Tibial artery (tissue), 4 donors: ENCODE data around the gene GEMIN2.
"Not testable (repeated sequence)": the region's sequence is repeated elsewhere in the genome, so short reads cannot be mapped to it uniquely, and the experiment has no call there.

Source experiments
- DNase-seq, 2 donors: peaks; one replicate each; pipeline ENCODE4 v3.0.0-alpha.2; 2019
- H3K27ac ChIP-seq, 2 donors: fragments of 200-600 bp; sonication (generic) in 1 of 2; 1 replicate in 1 of 2; 2 replicates in 1 of 2; pipeline ENCODE4 v1.5.1; 2018 to 2019; ENCODE audit warnings: mild to moderate bottlenecking in 1 of 2
- H3K27me3 ChIP-seq, 2 donors: fragments of 200-600 bp; sonication (generic) in 1 of 2; one replicate each; pipeline versions ENCODE4 v1.5.1 to v1.6.0; 2016 to 2019
- H3K36me3 ChIP-seq, 3 donors: fragments of 200-600 bp; sonication (generic) in 2 of 3; one replicate each; pipeline ENCODE4 v1.5.1; 2016 to 2019; ENCODE audit warnings: mild to moderate bottlenecking in 2 of 3
- H3K4me1 ChIP-seq, 4 donors: fragments of 200-600 bp; sonication (generic) in 2 of 4; 1 replicate in 3 of 4; 2 replicates in 1 of 4; pipeline ENCODE4 v1.5.1; 2016 to 2019
- H3K4me3 ChIP-seq, 2 donors: fragments of 200-600 bp; sonication (generic) in 1 of 2; 1 replicate in 1 of 2; 2 replicates in 1 of 2; pipeline ENCODE4 v1.5.1; 2018 to 2019; ENCODE audit warnings: mild to moderate bottlenecking in 2 of 2
- H3K9me3 ChIP-seq, 3 donors: fragments of 200-600 bp; sonication (generic) in 1 of 3; one replicate each; pipeline ENCODE4 v1.5.1; 2016 to 2019
- intact Hi-C: fragments of 100-400 bp; cut with DNase I; formaldehyde crosslinking; loops from one replicate; pipeline ENCODE4 v1.15.0; 2023; ENCODE audit warnings: low total_unique reads
- TF ChIP-seq, protein P1 (sequence below), 2 experiments: fragments of 200-600 bp in 1 of 2; fragments of 450-650 bp in 1 of 2; IDR thresholded peaks; one replicate each; pipeline ENCODE4 v1.5.1; 2017 to 2019; ENCODE audit warnings: antibody characterized with exemption in 2 of 2, mild to moderate bottlenecking in 1 of 2, moderate library complexity in 1 of 2

Gene GEMIN2

GRCh38 chr14:39157491-39157890 lies 43.4 kb downstream of the GEMIN2 start:
- Histone ChIP-seq H3K27me3 (no peaks in the 10 kb centered on the region), H3K4me3 (no peak overlapping the region), H3K4me1 (peaks cover 0 to 10% (median 0%) of the 10 kb centered on the region in 4 donors), H3K9me3 (no peaks in the 10 kb centered on the region), H3K36me3 (peaks cover 29 to 77% (median 53%) of the 10 kb centered on the region in 3 donors), H3K27ac (no peak overlapping the region)
- TF ChIP-seq, protein P1, sequence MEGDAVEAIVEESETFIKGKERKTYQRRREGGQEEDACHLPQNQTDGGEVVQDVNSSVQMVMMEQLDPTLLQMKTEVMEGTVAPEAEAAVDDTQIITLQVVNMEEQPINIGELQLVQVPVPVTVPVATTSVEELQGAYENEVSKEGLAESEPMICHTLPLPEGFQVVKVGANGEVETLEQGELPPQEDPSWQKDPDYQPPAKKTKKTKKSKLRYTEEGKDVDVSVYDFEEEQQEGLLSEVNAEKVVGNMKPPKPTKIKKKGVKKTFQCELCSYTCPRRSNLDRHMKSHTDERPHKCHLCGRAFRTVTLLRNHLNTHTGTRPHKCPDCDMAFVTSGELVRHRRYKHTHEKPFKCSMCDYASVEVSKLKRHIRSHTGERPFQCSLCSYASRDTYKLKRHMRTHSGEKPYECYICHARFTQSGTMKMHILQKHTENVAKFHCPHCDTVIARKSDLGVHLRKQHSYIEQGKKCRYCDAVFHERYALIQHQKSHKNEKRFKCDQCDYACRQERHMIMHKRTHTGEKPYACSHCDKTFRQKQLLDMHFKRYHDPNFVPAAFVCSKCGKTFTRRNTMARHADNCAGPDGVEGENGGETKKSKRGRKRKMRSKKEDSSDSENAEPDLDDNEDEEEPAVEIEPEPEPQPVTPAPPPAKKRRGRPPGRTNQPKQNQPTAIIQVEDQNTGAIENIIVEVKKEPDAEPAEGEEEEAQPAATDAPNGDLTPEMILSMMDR (IDR thresholded peaks at IDR 0.05): no peak
- intact Hi-C loops: no loop called here
- DNase-seq: no peak

DNA sequence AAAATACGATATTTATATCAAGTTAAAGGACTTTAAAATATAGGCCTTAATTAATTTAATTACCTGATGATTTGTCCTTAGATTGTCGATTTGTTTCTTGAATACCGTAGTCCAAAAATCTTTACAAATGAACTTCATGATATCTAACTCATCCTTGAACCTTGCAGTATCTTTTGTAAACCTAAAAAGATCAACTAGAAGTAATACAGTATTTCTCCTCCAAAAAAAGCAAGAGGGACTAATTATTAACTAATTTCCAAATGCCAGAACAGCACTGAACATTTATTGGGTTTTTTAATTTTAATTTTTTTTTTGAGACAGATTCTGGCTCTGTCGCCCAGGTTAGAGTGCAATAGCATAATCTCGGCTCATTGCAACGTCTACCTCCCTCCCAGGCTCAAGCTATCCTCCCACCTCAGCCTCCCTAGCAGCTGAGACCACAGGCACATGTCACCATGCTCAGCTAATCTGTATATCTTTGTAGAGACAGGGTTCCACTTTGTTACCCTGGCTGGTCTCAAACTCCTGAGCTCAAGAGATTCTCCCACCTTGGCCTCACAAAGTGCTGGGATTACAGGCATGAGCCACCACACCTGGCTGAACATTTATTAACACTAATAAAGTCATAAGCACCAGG lies 44.2 kb downstream of the GEMIN2 start:
- peaks cover 27 to 75% (median 50%) of the 10 kb centered on the region in 3 donors for H3K36me3 ChIP-seq
- intact Hi-C loops: no loop called here

GRCh38 chr14:39160494-39160893 lies 46.4 kb downstream of the GEMIN2 start:
- no peak for DNase-seq
- intact Hi-C loops: no loop called here
- Histone ChIP-seq H3K36me3 (peaks cover 15 to 62% (median 35%) of the 10 kb centered on the region in 3 donors), H3K27me3 (no peaks in the 10 kb centered on the region), H3K4me3 (no peak overlapping the region), H3K27ac (no peak overlapping the region), H3K9me3 (no peaks in the 10 kb centered on the region), H3K4me1 (peaks cover 0 to 10% (median 4%) of the 10 kb centered on the region in 4 donors)
- TF ChIP-seq, protein P1 (IDR thresholded peaks at IDR 0.05): no peak

More for the DNA sequence above, 44.2 kb downstream of the GEMIN2 start:
- Histone ChIP-seq H3K9me3 (no peaks in the 10 kb centered on the region), H3K27me3 (no peaks in the 10 kb centered on the region), H3K4me1 (peaks cover 0 to 10% (median 0%) of the 10 kb centered on the region in 4 donors), H3K27ac (no peak overlapping the region), H3K4me3 (no peak overlapping the region)
- TF ChIP-seq, protein P1 (IDR thresholded peaks at IDR 0.05): no peak
- no peak for DNase-seq

GRCh38 chr14:39167797-39168320 lies 53.7 kb downstream of the GEMIN2 start:
- H3K9me3 ChIP-seq, intact Hi-C loops, H3K27ac ChIP-seq, H3K27me3 ChIP-seq, H3K4me3 ChIP-seq, DNase-seq: not testable (repeated sequence)
- Histone ChIP-seq H3K36me3 (peaks cover 1 to 15% (median 2%) of the 10 kb centered on the region in 3 donors), H3K4me1 (peaks cover 0 to 38% (median 28%) of the 10 kb centered on the region in 4 donors)

DNA sequence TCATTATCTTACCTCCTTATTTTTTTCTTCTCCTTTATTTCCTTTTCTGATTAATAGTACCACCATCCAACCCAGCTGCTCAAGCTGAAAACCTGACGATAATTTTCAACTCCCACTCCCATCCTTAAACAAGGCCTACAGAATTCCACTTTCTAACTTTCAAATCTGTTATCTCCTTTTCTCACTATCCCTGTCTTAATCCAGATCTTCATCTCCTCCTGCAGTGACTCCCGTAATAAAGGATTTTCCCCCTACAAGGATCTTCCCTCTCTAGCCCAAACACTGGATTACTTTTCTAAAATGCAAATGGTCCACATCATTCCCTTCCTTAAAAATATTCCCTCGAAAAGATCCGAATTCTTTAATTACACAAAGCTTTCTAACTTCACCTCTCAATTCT lies 54.5 kb downstream of the GEMIN2 start:
- intact Hi-C loops: no loop called here
- no peak for DNase-seq
- Histone ChIP-seq H3K36me3 (peaks cover 0 to 10% (median 0%) of the 10 kb centered on the region in 3 donors), H3K9me3 (no peaks in the 10 kb centered on the region), H3K4me3 (peak overlapping the region; percentile 81 to 86), H3K4me1 (peaks cover 0 to 38% (median 27%) of the 10 kb centered on the region in 4 donors), H3K27me3 (no peaks in the 10 kb centered on the region), H3K27ac (peak overlapping the region in 1 of 2 donors; percentile 96)
- TF ChIP-seq, protein P1 (IDR thresholded peaks at IDR 0.05): no peak

DNA sequence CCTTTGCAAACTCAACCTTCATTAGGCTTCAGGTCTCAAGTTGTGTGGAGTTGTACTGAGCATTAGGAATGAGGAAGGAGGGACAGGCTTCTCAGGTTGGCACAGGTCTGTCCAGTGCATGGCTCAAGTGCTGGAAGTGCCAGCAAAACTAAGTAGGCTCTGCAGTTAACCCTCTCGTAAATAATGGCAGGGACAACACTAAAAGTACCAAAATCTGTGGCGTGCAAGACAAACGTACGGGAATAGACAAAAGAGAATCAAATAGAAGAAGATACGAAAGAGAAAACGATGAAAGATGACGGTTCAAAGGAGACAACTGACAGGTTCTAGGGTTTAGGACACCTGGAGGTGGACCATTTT lies 55.4 kb downstream of the GEMIN2 start:
- DNase-seq: no peak
- Histone ChIP-seq H3K36me3 (peaks cover 0 to 8% (median 0%) of the 10 kb centered on the region in 3 donors), H3K4me1 (peaks cover 0 to 38% (median 25%) of the 10 kb centered on the region in 4 donors), H3K4me3 (peak overlapping the region; percentile 81 to 86), H3K27me3 (no peaks in the 10 kb centered on the region), H3K9me3 (no peaks in the 10 kb centered on the region), H3K27ac (peak overlapping the region; percentile 93 to 96)
- intact Hi-C loops: no loop called here
- TF ChIP-seq, protein P1 (IDR thresholded peaks at IDR 0.05): no peak
